GM19468 (cell line): ENCODE data around the gene LMO4.

Experiments
- ATAC-seq: cut with Tn5 transposase; IDR thresholded peaks from one replicate; pipeline ENCODE4 v1.9.1; 2021; ENCODE audit warnings: mild to moderate bottlenecking, moderate library complexity, moderate number of reproducible peaks; ENCODE audit not compliant: unreplicated experiment; ENCODE audit errors: extremely low read depth

Gene LMO4

GRCh38 chr1:87356591-87356990, 27.9 kb downstream of the LMO4 start:
- no peak for ATAC-seq

GRCh38 chr1:87358219-87358618, 29.5 kb downstream of the LMO4 start:
- no peak for ATAC-seq

GRCh38 chr1:87359586-87359985, 30.9 kb downstream of the LMO4 start:
- ATAC-seq = no peak

- no peak for ATAC-seq
Observed at GRCh38 chr1:87362063-87362833, 33.6 kb downstream of the LMO4 start.

GRCh38 chr1:87362834-87363426, 34.2 kb downstream of the LMO4 start:
- ATAC-seq = no peak

- ATAC-seq = no peak
Observed at GRCh38 chr1:87367549-87367948, 38.9 kb downstream of the LMO4 start.

- ATAC-seq = no peak
Observed at GRCh38 chr1:87368907-87369306, 40.2 kb downstream of the LMO4 start.

GRCh38 chr1:87369736-87370478, 41.2 kb downstream of the LMO4 start:
- ATAC-seq = no peak

- no peak for ATAC-seq
Observed at GRCh38 chr1:87370544-87370943, 41.9 kb downstream of the LMO4 start.

GRCh38 chr1:87379306-87379705, 50.6 kb downstream of the LMO4 start:
- no peak for ATAC-seq

- ATAC-seq = no peak
Observed at GRCh38 chr1:87386217-87386790, 57.6 kb downstream of the LMO4 start.

- no peak for ATAC-seq
Observed at GRCh38 chr1:87388411-87388810, 59.7 kb downstream of the LMO4 start.

- ATAC-seq = no peak
Observed at GRCh38 chr1:87389011-87389410, 60.3 kb downstream of the LMO4 start.

GRCh38 chr1:87389546-87389945, 60.9 kb downstream of the LMO4 start:
- ATAC-seq = no peak

GRCh38 chr1:87392248-87393192, 63.8 kb downstream of the LMO4 start:
- ATAC-seq = no peak

- ATAC-seq = no peak
Observed at GRCh38 chr1:87393445-87394085, 64.9 kb downstream of the LMO4 start.

- ATAC-seq = no peak
Observed at GRCh38 chr1:87394513-87394912, 65.8 kb downstream of the LMO4 start.

GRCh38 chr1:87394982-87395381, 66.3 kb downstream of the LMO4 start:
- ATAC-seq = no peak
